Kidney (tissue), 14 donors: ENCODE data around the gene PFKFB3. TPM values are rescaled to one million over a fixed set of nuclear protein-coding genes. Genes with fewer than 3 reads are reported as not detected.

ENCODE experiments used
- DNase-seq, 5 donors: peaks; one replicate each; pipeline ENCODE4 v3.0.0-alpha.2; 2013 to 2020
- FAIRE-seq: peaks from 2 replicates; lab custom pipeline; 2012; peaks lifted over from hg19 to GRCh38; lab: Jason Lieb, UNC
- H3K27ac ChIP-seq, 2 donors: one replicate each; pipeline ENCODE4 v1.7.0; 2013; ENCODE audit warnings: low read depth in 2 of 2, low read length in 2 of 2, inconsistent platforms in 1 of 2
- H3K27me3 ChIP-seq: one replicate; pipeline ENCODE4 v1.7.1; 2013; ENCODE audit warnings: low read length, inconsistent platforms; ENCODE audit not compliant: control insufficient read depth, insufficient read depth
- H3K36me3 ChIP-seq, 3 donors: one replicate each; pipeline versions ENCODE4 v1.7.0 to v1.7.1; 2013; ENCODE audit warnings: low read length in 3 of 3, control low read depth in 1 of 3, inconsistent platforms in 1 of 3; ENCODE audit not compliant: insufficient read depth in 3 of 3, control insufficient read depth in 2 of 3
- H3K4me1 ChIP-seq, 3 donors: one replicate each; pipeline versions ENCODE4 v1.7.0 to v1.7.1; 2013; ENCODE audit warnings: low read length in 3 of 3, inconsistent platforms in 1 of 3, low read depth in 1 of 3; ENCODE audit not compliant: control insufficient read depth in 2 of 3, insufficient read depth in 2 of 3
- H3K4me3 ChIP-seq, 3 donors: one replicate each; pipeline versions ENCODE4 v1.7.0 to v1.8.1; 2013; ENCODE audit warnings: low read length in 3 of 3, control low read depth in 1 of 3, inconsistent platforms in 1 of 3
- H3K9ac ChIP-seq, 3 donors: one replicate each; pipeline versions ENCODE4 v1.7.0 to v1.7.1; 2013; ENCODE audit warnings: low read length in 3 of 3, control low read depth in 1 of 3, inconsistent platforms in 1 of 3
- H3K9me3 ChIP-seq, 3 donors: one replicate each; pipeline versions ENCODE4 v1.7.0 to v1.7.1; 2013; ENCODE audit warnings: low read length in 3 of 3, control low read depth in 1 of 3, inconsistent platforms in 1 of 3; ENCODE audit not compliant: control insufficient read depth in 2 of 3, insufficient read depth in 1 of 3
- CTCF ChIP-seq: IDR thresholded peaks from 3 replicates; pipeline ENCODE4 v1.5.1; 2012; ENCODE audit warnings: mild to moderate bottlenecking, moderate library complexity, borderline replicate concordance; ENCODE audit not compliant: insufficient read depth; ENCODE audit errors: extremely low read depth
- intact Hi-C: fragments of 100-400 bp; cut with DNase I; formaldehyde crosslinking; loops from one replicate; pipeline ENCODE4 v1.11.1; 2022
- polyA plus RNA-seq: library from polyadenylated mRNA; stranded (reverse); fragments of 350-450 nt; fragmentation: Illumina TruSeq; extraction: RNeasy Lipid Tissue Mini Kit (QIAGEN cat#74804); gene quantifications from one replicate; pipeline ENCODE4 v1.2.3, GENCODE V29; 2014; ENCODE audit warnings: low read depth, low replicate concordance; ENCODE audit not compliant: insufficient read depth
- total RNA-seq: library from RNA; stranded (reverse); fragmentation: NEBNext Ultra II Directional; extraction: Animal tissue kit (Norgen Biotek cat#: 25700); gene quantifications from one replicate; pipeline ENCODE4 v1.2.1, GENCODE V29; 2021
- donor health status: control.
- donor health status: control.
- donor health status: control.
- donor health status: control.
- donor health status: control.
- donor health status: DM: yes; HTN: yes; CAD: no.
- donor health status: Normal renal cell carcinoma (clear cell type).

The PFKFB3 gene
- total and polyA plus RNA-seq, 2 donors from 2014 or later = 34.9 to 141 TPM

- no peaks in the 10 kb centered on the region for H3K36me3 ChIP-seq
Observed at GRCh38 chr10:6296828-6297251, 94.1 kb downstream of the PFKFB3 start.

GRCh38 chr10:6297522-6297921 lies 94.8 kb downstream of the PFKFB3 start:
- H3K27ac ChIP-seq = peak overlapping the region; percentile 6 to 38
- H3K27me3 ChIP-seq = no peaks in the 10 kb centered on the region
- TF ChIP-seq CTCF = no peak
- intact Hi-C loops = no loop called here
- H3K36me3 ChIP-seq = no peaks in the 10 kb centered on the region
- FAIRE-seq (no peak), DNase-seq (no peak)
- H3K9me3 ChIP-seq = peaks cover 0 to 1% (median 0%) of the 10 kb centered on the region in 3 donors
- H3K4me3 ChIP-seq = no peak overlapping the region
- no peak overlapping the region for H3K9ac ChIP-seq
- peaks cover 0 to 14% (median 13%) of the 10 kb centered on the region in 3 donors for H3K4me1 ChIP-seq

More at GRCh38 chr10:6296828-6297251, 94.1 kb downstream of the PFKFB3 start:
- Histone ChIP-seq H3K4me3 (no peak overlapping the region), H3K9ac (no peak overlapping the region), H3K9me3 (peaks cover 0 to 1% (median 0%) of the 10 kb centered on the region in 3 donors), H3K27ac (peak overlapping the region; percentile 6 to 38), H3K4me1 (peaks cover 0 to 14% (median 13%) of the 10 kb centered on the region in 3 donors), H3K27me3 (no peaks in the 10 kb centered on the region)
- DNase-seq = peak in 2 of 5 donors; percentile 68 to 69
- intact Hi-C loops = no loop called here
- no peak for TF ChIP-seq CTCF
- FAIRE-seq = no peak

- no peak overlapping the region for H3K9ac ChIP-seq
- peak overlapping the region in 1 of 2 donors; percentile 38 for H3K27ac ChIP-seq
- peaks cover 0 to 1% (median 0%) of the 10 kb centered on the region in 3 donors for H3K9me3 ChIP-seq
- TF ChIP-seq CTCF = no peak
- no peak overlapping the region for H3K4me3 ChIP-seq
- intact Hi-C loops = no loop called here
- DNase-seq (peak in 2 of 5 donors; percentile 64 to 82), FAIRE-seq (no peak)
- H3K4me1 ChIP-seq = peaks cover 0 to 14% (median 13%) of the 10 kb centered on the region in 3 donors
- no peaks in the 10 kb centered on the region for H3K36me3 ChIP-seq
- H3K27me3 ChIP-seq = no peaks in the 10 kb centered on the region
Observed at GRCh38 chr10:6297951-6298381, 95.2 kb downstream of the PFKFB3 start.
